SJCRH30 (cell line): ENCODE data around the gene P2RY13. TPM values are rescaled to one million over a fixed set of nuclear protein-coding genes. Genes with fewer than 3 reads are reported as not detected.

Experiments used
- DNase-seq, 2 experiments: peaks; one replicate each; pipeline ENCODE4 v3.0.0-alpha.2; 2015 to 2020
- H3K27ac ChIP-seq: fragments of 250-450 bp; sonication (Bioruptor Pico); 2 replicates; pipeline ENCODE4 v1.5.1; 2020; ENCODE audit warnings: mild to moderate bottlenecking, moderate library complexity
- H3K27me3 ChIP-seq: fragments of 250-450 bp; sonication (Bioruptor Pico); 2 replicates; pipeline ENCODE4 v1.5.1; 2020; ENCODE audit warnings: mild to moderate bottlenecking, moderate library complexity
- H3K36me3 ChIP-seq: fragments of 250-450 bp; sonication (Bioruptor Pico); 2 replicates; pipeline ENCODE4 v1.5.1; 2020; ENCODE audit warnings: mild to moderate bottlenecking, moderate library complexity
- H3K4me1 ChIP-seq: fragments of 250-450 bp; sonication (Bioruptor Pico); 2 replicates; pipeline ENCODE4 v1.5.1; 2020; ENCODE audit warnings: mild to moderate bottlenecking, moderate library complexity
- H3K4me3 ChIP-seq: fragments of 250-450 bp; sonication (Bioruptor Pico); 2 replicates; pipeline ENCODE4 v1.5.1; 2020; ENCODE audit warnings: mild to moderate bottlenecking, moderate library complexity
- H3K9me3 ChIP-seq: fragments of 250-450 bp; sonication (Bioruptor Pico); replicated peaks from 2 replicates; pipeline ENCODE4 v1.5.1; 2020; ENCODE audit warnings: mild to moderate bottlenecking, moderate library complexity
- total RNA-seq: library from RNA; depleted of rRNA; stranded (reverse); fragments of >200 nt; shearing (Covaris generic); gene quantifications from 2 replicates; pipeline ENCODE4 v1.2.3, GENCODE V29; 2014; rRNA removed

The P2RY13 gene
- total RNA-seq: not detected in 2 replicates

DNA sequence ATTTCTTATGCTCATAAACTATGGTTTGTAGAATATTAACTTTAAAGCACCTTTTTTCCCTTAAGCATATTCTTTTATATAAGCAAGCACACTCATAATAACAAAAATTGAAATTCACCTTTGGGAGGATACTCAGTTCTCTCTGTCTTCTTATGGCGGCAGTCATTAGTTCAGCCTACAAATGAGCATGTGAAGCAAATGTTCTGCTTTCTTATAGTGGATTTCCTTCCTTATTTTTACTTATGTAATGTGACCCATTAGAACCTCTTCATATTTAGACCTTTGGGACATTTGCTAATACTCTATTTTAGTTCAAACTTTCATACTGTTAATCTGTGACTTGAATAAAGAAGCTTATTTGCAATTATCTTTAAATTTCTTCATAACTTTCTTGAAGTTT is at the start of gene P2RY13:
P2RY13 (minus strand) TSS at position 187 of the 400 bp plus-strand sequence; CDS start at position 166, 21 bp downstream.
- no peak within 1 kb of the TSS for H3K4me3 ChIP-seq
- H3K9me3 ChIP-seq: no peaks in the 10 kb centered on the region
- H3K27me3 ChIP-seq: no peaks in the 10 kb centered on the region
- DNase-seq: no peak
- no peaks in the 10 kb centered on the region for H3K4me1 ChIP-seq
- no peaks in the 10 kb centered on the region for H3K36me3 ChIP-seq
- no peak within 1 kb of the TSS for H3K27ac ChIP-seq

DNA sequence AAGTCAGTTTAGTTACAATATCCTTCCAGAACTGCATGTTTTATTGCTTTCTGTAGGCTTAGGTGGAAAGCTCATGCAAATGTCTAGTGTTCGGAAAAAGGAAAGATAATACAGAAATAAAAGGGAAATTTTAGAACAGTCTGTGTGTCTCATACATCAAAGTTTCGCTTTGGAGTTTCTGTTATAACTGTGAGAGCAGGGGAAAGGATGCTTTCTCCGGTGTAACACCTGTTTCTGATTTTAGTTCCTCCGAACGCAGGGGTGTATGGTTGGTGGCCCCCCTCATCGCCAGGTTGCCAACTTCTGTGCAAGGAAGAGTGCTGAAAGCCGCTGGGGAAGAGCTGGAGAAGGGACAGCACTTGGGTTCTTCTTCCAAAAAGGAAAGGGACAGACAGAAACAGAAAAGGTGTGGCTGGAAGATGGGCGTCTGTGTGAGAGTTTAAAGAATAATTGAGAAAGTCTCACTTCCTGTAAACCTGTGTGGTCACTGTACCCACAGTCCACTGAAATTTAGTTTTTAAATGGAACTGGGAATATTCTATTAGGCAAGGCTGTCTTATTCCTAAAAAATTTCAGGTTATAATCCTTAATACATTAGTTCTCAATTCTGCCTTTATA is 48.5 kb upstream of the P2RY13 start:
- DNase-seq: no peak
- H3K4me3 ChIP-seq: no peak overlapping the region
- H3K27me3 ChIP-seq: no peaks in the 10 kb centered on the region
- H3K4me1 ChIP-seq: no peaks in the 10 kb centered on the region
- no peaks in the 10 kb centered on the region for H3K9me3 ChIP-seq
- H3K36me3 ChIP-seq: no peaks in the 10 kb centered on the region
- H3K27ac ChIP-seq: no peak overlapping the region

DNA sequence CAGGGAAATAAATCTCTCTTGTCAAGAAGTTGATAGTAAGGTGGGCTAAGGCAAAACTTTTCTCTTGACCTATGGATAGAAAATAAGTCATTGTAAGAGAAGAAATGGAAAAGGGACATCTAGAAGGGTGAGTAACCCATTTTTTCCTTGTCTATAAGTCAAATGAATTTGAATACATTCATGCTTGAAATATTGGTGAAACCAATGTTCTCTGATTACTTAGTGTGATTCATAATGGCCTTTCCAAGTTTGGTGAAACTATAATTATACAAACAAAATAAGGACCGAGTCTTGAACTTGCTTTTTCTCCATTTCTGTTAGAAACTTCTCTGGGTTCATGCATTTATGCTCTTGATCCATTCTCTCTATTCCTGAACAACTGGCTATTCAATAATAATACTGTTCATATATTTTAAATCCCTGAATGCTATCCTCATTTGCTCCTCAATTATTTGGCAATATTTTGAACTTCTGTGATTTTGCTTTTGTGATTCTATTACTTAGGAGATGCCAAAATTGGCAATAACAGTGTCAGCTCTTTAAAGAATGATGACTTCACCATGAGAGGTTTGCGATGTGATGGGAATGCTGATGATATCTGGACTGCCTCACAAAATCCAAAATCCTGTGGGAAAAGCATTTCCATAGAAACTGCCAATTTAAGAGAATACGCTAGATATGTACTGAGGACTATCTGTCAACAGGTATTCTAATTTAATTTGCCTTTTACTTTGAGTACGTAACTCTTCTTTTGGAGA is 42.9 kb upstream of the P2RY13 start:
- Histone ChIP-seq H3K36me3 (no peaks in the 10 kb centered on the region), H3K27me3 (no peaks in the 10 kb centered on the region), H3K4me1 (no peaks in the 10 kb centered on the region), H3K4me3 (no peak overlapping the region), H3K27ac (no peak overlapping the region), H3K9me3 (no peaks in the 10 kb centered on the region)
- no peak for DNase-seq

DNA sequence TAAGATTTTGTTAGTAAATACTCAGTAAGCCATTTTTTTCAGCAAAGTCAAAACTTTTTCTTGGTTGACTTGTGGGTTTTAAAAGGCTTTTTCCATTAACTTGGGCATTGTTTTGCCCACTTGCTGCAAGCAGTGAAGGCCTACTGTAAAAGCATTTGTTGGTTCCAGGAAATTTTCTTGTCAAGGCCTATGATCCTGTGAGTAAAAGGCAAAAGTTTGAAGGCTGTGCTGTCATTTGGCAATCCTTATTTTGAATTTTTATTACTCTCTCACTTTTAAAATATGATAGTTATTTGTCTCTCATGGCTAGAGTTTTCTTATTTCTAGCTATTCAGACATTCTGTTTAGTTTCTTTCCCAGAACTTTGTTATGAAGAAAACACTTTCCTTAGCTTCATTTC is 42.2 kb upstream of the P2RY13 start:
- H3K4me3 ChIP-seq: no peak overlapping the region
- no peaks in the 10 kb centered on the region for H3K36me3 ChIP-seq
- H3K27me3 ChIP-seq: no peaks in the 10 kb centered on the region
- no peak for DNase-seq
- H3K4me1 ChIP-seq: no peaks in the 10 kb centered on the region
- no peaks in the 10 kb centered on the region for H3K9me3 ChIP-seq
- H3K27ac ChIP-seq: no peak overlapping the region

DNA sequence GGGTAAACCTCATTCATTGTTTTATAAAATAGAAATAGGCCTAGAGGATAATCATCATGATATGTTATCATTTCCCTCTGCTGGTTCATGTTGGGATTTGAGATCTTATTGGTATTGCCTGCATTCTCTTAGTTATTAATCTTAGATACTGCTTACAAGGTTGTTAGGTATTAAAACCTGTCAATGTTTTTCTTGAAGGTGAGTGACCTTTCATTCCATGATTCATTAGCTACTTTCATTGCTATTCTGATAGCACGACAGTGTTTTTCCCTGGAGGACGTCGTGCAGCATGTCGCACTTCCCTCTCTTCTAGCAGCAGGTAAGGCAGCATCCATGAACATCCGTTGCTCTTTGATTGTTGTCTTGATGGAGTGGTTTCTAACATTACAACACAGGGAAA is 38.1 kb upstream of the P2RY13 start:
- Histone ChIP-seq H3K4me3 (no peak overlapping the region), H3K9me3 (no peaks in the 10 kb centered on the region), H3K27me3 (no peaks in the 10 kb centered on the region), H3K36me3 (no peaks in the 10 kb centered on the region), H3K4me1 (no peaks in the 10 kb centered on the region), H3K27ac (no peak overlapping the region)
- DNase-seq: no peak

DNA sequence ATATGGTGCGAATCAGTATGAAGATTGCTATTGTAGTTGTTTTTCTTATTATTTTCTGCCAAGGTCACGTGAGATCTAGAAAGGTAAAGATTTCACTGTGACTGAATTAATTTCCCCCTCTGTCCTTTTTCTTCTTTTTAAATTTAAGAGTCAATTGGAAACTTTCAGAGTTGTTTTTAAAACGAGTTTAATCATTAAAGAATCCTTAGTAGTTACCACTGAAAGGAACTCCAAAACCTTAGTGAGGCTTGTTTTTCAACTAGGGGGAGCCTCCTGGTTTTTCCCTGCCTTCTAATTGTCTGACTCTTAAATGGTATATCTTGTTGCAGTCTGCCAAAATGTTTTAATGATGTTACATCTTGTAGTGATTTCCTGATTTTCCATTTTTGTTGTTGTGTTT is 37.6 kb upstream of the P2RY13 start:
- Histone ChIP-seq H3K4me3 (no peak overlapping the region), H3K9me3 (no peaks in the 10 kb centered on the region), H3K4me1 (no peaks in the 10 kb centered on the region), H3K27ac (no peak overlapping the region), H3K27me3 (no peaks in the 10 kb centered on the region), H3K36me3 (no peaks in the 10 kb centered on the region)
- no peak for DNase-seq

DNA sequence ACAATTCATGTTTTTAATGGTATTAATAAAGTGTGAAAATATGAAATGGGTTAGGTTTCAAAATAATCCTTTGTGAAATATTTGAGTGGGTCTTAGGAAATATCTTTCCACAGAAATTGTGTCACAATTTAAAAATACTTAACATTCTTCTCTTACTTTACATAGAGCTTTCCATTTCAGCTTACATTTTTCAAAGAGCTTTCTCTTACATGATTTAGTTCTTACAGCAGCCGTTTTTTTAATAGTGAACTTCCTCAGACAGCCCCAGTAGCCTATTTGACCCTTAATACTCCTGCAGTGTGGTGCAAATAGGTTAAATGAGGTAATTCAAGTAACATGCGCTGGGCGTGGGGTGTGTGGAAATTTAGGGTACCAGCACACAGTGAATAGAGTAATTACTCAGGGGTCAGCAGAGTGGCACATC is 33.4 kb upstream of the P2RY13 start:
- no peak for DNase-seq
- H3K27ac ChIP-seq: no peak overlapping the region
- H3K9me3 ChIP-seq: no peaks in the 10 kb centered on the region
- no peaks in the 10 kb centered on the region for H3K27me3 ChIP-seq
- no peaks in the 10 kb centered on the region for H3K4me1 ChIP-seq
- H3K4me3 ChIP-seq: no peak overlapping the region
- no peaks in the 10 kb centered on the region for H3K36me3 ChIP-seq

DNA sequence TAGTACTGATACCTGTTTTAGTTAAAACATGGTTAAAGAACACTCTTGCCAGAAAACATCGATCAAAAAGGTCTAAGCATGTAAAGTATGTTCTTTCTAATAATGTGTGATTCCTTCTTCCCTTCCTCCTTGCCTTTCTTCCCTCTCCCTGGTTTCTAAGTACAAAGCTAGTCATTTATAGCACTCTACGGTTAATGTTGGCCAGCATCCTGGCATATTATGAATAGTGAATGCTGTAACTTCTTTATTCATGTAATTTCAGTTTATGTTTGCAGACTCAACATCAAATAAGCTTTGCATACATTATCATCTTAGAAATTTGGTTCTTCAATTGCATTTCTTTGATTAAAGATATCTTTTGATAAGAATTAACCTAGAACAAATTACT is 28.1 kb upstream of the P2RY13 start:
- Histone ChIP-seq H3K27me3 (no peaks in the 10 kb centered on the region), H3K4me1 (no peaks in the 10 kb centered on the region), H3K4me3 (no peak overlapping the region), H3K36me3 (no peaks in the 10 kb centered on the region), H3K9me3 (no peaks in the 10 kb centered on the region), H3K27ac (no peak overlapping the region)
- DNase-seq: no peak

DNA sequence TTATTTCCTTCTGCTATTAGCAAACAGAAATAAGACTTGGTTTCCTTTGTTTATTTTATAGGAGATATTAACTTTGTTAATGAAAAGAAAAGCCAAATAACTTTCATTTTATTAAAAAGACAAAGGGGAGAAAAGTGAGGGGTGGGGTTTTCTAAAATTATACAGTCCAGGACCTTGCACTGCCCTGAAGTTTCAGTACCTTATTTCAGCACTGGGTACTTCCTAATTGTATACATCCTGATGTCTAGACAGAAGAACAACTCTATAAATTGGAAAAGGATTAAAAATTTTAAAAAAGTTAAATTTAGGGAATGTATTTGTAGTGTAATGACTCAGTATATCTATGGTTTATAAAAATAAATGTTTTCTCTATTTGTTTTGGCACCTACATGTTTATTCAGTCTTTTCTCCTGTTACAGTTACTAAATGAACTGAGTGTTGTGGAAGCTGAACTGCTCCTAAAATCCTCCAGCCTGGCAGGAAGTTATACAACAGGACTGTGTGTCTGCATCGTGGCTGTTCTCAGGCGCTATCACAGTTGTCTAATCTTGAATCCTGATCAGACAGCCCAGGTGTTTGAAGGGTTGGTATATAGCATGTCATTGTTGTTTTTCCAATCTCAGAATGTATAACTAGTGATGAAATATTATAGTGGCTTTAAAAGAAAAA is 27.6 kb upstream of the P2RY13 start:
- Histone ChIP-seq H3K36me3 (no peaks in the 10 kb centered on the region), H3K27me3 (no peaks in the 10 kb centered on the region), H3K27ac (no peak overlapping the region), H3K4me1 (no peaks in the 10 kb centered on the region), H3K4me3 (no peak overlapping the region), H3K9me3 (no peaks in the 10 kb centered on the region)
- peak in 1 of 2 experiments; percentile 1 for DNase-seq

DNA sequence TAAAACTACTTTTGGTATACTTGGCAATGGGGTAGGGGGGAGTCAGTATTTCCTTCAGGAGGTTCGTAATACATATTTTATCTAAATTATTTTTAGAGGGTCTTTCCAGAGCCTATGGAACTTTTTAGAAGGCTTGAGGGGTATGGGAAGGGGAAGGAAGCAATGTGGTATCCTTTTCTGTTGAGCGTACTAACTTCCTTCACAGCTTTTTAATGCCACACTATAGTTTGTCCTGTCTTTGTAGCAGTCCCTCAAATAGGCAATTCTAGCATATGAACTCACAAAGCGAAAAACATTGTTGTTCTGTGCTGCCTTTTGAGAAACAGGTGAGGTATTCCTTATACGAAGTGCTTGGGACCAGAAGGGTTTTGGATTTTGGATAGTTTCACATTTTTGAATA is 22.3 kb upstream of the P2RY13 start:
- H3K27ac ChIP-seq: no peak overlapping the region
- no peaks in the 10 kb centered on the region for H3K9me3 ChIP-seq
- DNase-seq: no peak
- no peaks in the 10 kb centered on the region for H3K36me3 ChIP-seq
- no peaks in the 10 kb centered on the region for H3K4me1 ChIP-seq
- H3K4me3 ChIP-seq: no peak overlapping the region
- no peaks in the 10 kb centered on the region for H3K27me3 ChIP-seq

DNA sequence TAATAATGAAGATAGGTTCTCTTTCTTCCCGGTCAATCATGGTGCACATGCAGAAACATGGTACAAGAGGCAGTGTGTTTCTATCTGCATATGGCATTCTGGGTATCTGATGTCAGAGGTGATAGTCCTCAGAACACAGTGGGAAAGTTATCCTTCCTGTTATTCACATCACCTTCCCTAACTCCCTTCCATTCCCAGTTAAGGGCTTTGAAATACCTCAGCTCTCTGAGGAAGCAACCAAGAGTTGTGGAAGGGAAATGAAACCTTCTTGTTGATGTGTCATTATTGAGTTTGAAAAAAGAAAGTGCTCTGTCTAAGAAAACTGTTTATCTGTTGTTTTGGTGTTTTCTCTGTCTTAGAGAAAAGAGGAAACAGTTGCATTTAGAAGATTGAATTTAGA is 21.9 kb upstream of the P2RY13 start:
- no peak overlapping the region for H3K27ac ChIP-seq
- no peaks in the 10 kb centered on the region for H3K9me3 ChIP-seq
- no peaks in the 10 kb centered on the region for H3K36me3 ChIP-seq
- H3K27me3 ChIP-seq: no peaks in the 10 kb centered on the region
- DNase-seq: no peak
- H3K4me3 ChIP-seq: no peak overlapping the region
- H3K4me1 ChIP-seq: no peaks in the 10 kb centered on the region

DNA sequence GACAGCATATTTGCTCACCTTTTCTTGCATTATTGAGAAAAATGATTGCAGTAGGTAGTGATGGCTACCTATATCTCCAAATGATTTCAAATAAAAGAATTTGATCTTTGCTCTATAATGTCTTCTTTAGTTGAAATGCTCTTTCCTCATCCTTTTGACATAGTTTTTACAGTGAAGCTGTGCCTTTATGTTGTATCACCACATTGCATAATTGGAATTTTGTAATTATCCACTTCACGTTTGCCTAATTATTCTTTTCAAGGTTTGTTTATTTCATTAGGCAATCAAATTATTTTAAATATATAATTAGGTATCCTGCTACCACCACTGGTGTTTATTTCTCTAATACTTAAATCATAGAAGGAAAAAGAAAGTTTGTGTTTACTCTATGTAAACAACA is 21.3 kb upstream of the P2RY13 start:
- Histone ChIP-seq H3K9me3 (no peaks in the 10 kb centered on the region), H3K4me3 (no peak overlapping the region), H3K4me1 (no peaks in the 10 kb centered on the region), H3K27me3 (no peaks in the 10 kb centered on the region), H3K27ac (no peak overlapping the region), H3K36me3 (no peaks in the 10 kb centered on the region)
- no peak for DNase-seq

DNA sequence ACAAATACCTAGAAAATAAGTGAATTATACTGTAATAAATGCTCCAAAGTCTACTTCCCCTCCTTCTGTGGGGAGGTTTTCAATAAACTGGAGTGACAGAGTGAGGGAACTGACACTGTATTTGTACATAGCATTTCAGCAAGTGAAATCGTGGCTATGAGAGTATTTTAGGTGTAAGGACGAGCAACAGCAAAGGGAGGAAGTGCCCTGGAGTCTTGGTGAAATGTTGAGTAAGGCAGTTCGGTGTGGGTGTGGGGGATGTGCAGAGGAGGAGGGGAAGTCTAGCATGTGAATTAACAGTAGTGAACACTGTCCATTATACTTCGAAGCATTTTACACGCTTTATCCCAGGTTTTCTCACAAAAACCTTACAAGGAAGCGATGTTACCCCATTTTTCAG is 18.1 kb upstream of the P2RY13 start:
- no peak overlapping the region for H3K27ac ChIP-seq
- H3K36me3 ChIP-seq: no peaks in the 10 kb centered on the region
- DNase-seq: no peak
- H3K27me3 ChIP-seq: no peaks in the 10 kb centered on the region
- no peaks in the 10 kb centered on the region for H3K4me1 ChIP-seq
- no peaks in the 10 kb centered on the region for H3K9me3 ChIP-seq
- no peak overlapping the region for H3K4me3 ChIP-seq

DNA sequence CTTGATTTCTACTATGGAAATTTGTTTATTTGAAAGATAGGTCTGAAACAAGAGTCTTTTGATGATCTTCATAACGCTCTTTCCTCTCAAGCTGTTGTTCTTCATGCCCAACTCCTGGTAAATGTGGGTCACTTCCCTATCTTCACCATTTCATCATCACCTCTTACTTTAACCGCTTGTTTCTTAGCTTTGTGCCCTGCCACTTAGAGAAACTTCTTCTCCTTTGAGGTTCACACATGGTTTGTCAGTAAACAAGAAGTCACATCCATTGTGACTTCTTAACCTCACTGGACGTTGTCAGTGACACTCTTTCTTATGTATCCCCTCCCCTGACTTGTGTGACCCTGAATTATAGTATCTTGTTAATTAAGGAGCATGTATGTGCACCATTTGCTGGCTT is 16.9 kb upstream of the P2RY13 start:
- no peak for DNase-seq
- H3K4me1 ChIP-seq: no peaks in the 10 kb centered on the region
- no peak overlapping the region for H3K27ac ChIP-seq
- H3K4me3 ChIP-seq: no peak overlapping the region
- no peaks in the 10 kb centered on the region for H3K36me3 ChIP-seq
- H3K27me3 ChIP-seq: no peaks in the 10 kb centered on the region
- H3K9me3 ChIP-seq: no peaks in the 10 kb centered on the region

DNA sequence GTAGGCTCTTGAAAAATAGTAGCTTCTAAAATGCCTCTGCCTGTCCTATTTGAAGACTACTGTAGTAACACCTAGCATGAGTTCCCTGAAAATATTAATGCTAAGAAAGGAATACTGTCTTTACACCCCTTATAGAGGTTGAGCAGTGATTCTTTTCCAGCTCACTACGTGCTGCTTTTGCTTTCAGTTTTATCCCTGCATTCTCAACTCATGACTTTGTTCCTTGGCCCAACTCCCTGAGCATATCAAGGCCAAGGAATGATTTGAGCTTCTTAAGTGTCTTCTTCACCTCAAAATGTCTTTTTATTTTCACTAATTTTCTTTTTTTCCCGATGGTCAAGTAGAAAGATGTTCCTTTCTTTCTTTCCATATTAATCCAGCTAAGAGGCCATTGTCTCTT is 16.5 kb upstream of the P2RY13 start:
- no peak overlapping the region for H3K4me3 ChIP-seq
- no peak for DNase-seq
- no peak overlapping the region for H3K27ac ChIP-seq
- H3K9me3 ChIP-seq: no peaks in the 10 kb centered on the region
- no peaks in the 10 kb centered on the region for H3K36me3 ChIP-seq
- no peaks in the 10 kb centered on the region for H3K4me1 ChIP-seq
- no peaks in the 10 kb centered on the region for H3K27me3 ChIP-seq
